Measurements from ENCODE around the gene ACER3.

DNA sequence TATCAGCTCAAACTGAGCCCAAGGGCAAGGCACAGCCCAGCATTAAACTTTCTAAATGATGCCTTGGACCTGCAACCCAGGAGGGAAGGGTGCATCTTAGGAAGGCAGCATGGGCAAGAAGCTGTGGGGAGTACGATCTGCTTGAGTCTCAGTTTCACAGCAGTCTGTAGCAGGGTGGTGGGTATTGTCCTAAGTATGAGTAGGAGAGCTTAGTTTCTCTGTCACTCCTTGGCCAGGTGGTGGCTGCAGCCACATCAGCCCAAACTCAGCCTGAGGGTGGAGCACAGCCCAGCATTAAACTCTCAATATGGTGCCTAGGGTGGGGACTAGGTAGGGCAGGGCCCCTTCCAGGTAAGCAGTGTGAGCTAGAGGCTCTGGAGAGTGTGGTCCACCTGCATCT, 85.5 kb downstream of the ACER3 start:
- TF ChIP-seq POLR2A (IDR thresholded peaks at IDR 0.05): no peak
- TF ChIP-seq, protein P1, sequence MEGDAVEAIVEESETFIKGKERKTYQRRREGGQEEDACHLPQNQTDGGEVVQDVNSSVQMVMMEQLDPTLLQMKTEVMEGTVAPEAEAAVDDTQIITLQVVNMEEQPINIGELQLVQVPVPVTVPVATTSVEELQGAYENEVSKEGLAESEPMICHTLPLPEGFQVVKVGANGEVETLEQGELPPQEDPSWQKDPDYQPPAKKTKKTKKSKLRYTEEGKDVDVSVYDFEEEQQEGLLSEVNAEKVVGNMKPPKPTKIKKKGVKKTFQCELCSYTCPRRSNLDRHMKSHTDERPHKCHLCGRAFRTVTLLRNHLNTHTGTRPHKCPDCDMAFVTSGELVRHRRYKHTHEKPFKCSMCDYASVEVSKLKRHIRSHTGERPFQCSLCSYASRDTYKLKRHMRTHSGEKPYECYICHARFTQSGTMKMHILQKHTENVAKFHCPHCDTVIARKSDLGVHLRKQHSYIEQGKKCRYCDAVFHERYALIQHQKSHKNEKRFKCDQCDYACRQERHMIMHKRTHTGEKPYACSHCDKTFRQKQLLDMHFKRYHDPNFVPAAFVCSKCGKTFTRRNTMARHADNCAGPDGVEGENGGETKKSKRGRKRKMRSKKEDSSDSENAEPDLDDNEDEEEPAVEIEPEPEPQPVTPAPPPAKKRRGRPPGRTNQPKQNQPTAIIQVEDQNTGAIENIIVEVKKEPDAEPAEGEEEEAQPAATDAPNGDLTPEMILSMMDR (IDR thresholded peaks at IDR 0.05): no peak

Data from thyroid gland (tissue), 4 donors.